Stimulated activated CD8-positive, alpha-beta memory T cell treated with anti-CD3 and anti-CD28 coated beads, Interleukin-12 subunit alpha, Interleukin-12 subunit beta, amount 100 ng/mL, for 4 hours (primary cell): ENCODE results near the gene TAT.
"Not testable (repeated sequence)": the region's sequence is repeated elsewhere in the genome, so short reads cannot be mapped to it uniquely, and the experiment has no call there.

Experiments
- DNase-seq: peaks from one replicate; pipeline ENCODE4 v3.0.0-alpha.2; 2020; ENCODE audit warnings: low read depth

Gene TAT

GRCh38 chr16:71576971-71577370, at the start of gene TAT:
Gene TAT, minus strand, starts transcription at chr16:71577092. Its CDS starts 677 bp downstream, at chr16:71576415.
- DNase-seq: no peak

- no peak for DNase-seq
Measured at GRCh38 chr16:71626018-71626857, 49.3 kb upstream of the TAT start, which contains the start of gene MARVELD3. Gene MARVELD3, plus strand, starts transcription at chr16:71626184. Its CDS starts 46 bp downstream, at chr16:71626230.

GRCh38 chr16:71625113-71625850, 48.4 kb upstream of the TAT start:
- no peak for DNase-seq

- DNase-seq: no peak
Measured at GRCh38 chr16:71623597-71623996, 46.7 kb upstream of the TAT start.

GRCh38 chr16:71622088-71622487, 45.2 kb upstream of the TAT start:
- DNase-seq: no peak

GRCh38 chr16:71618429-71618828, 41.5 kb upstream of the TAT start:
- no peak for DNase-seq

GRCh38 chr16:71614956-71615355, 38.1 kb upstream of the TAT start:
- not testable (repeated sequence) for DNase-seq

GRCh38 chr16:71610936-71611871, 34.3 kb upstream of the TAT start:
- peak; percentile 52 for DNase-seq

- DNase-seq: no peak
Measured at GRCh38 chr16:71610447-71610846, 33.6 kb upstream of the TAT start.

GRCh38 chr16:71609066-71609465, 32.2 kb upstream of the TAT start:
- no peak for DNase-seq

- DNase-seq: no peak
Measured at GRCh38 chr16:71600822-71601221, 23.9 kb upstream of the TAT start.

- DNase-seq: not testable (repeated sequence)
Measured at GRCh38 chr16:71598426-71598825, 21.5 kb upstream of the TAT start.

- DNase-seq: not testable (repeated sequence)
Measured at GRCh38 chr16:71595340-71595826, 18.5 kb upstream of the TAT start.

GRCh38 chr16:71594000-71594646, 17.2 kb upstream of the TAT start:
- no peak for DNase-seq

- no peak for DNase-seq
Measured at GRCh38 chr16:71593048-71593999, 16.4 kb upstream of the TAT start.

- no peak for DNase-seq
Measured at GRCh38 chr16:71591917-71592316, 15.0 kb upstream of the TAT start.

GRCh38 chr16:71590584-71590983, 13.7 kb upstream of the TAT start:
- DNase-seq: no peak

- not testable (repeated sequence) for DNase-seq
Measured at GRCh38 chr16:71590071-71590470, 13.2 kb upstream of the TAT start.

GRCh38 chr16:71589334-71589733, 12.4 kb upstream of the TAT start:
- not testable (repeated sequence) for DNase-seq

GRCh38 chr16:71585318-71585703, 8.4 kb upstream of the TAT start:
- DNase-seq: no peak
